Activated CD4-positive, alpha-beta T cell treated with anti-CD3 and anti-CD28 coated beads for 24 hours (primary cell): ENCODE measurements around the gene PIP5K1C.
"Not testable (repeated sequence)": the region's sequence is repeated elsewhere in the genome, so short reads cannot be mapped to it uniquely, and the experiment has no call there.

Source experiments
- DNase-seq, 2 donors: peaks; one replicate each; pipeline ENCODE4 v3.0.0-alpha.2; 2020; ENCODE audit warnings: low read depth in 2 of 2

Gene PIP5K1C

GRCh38 chr19:3590991-3591659 is 109.1 kb downstream of the PIP5K1C start:
- no peak for DNase-seq

GRCh38 chr19:3589949-3590348 is 110.3 kb downstream of the PIP5K1C start:
- no peak for DNase-seq

GRCh38 chr19:3589439-3589838 is 110.8 kb downstream of the PIP5K1C start:
- no peak for DNase-seq

- DNase-seq = no peak
Observed at GRCh38 chr19:3586707-3587346, 113.4 kb downstream of the PIP5K1C start.

GRCh38 chr19:3586127-3586626 is 114.1 kb downstream of the PIP5K1C start:
- DNase-seq = peak in 1 of 2 donors; percentile 30

- no peak for DNase-seq
Observed at GRCh38 chr19:3585301-3586126, 114.8 kb downstream of the PIP5K1C start, which contains the start of gene GIPC3. Gene GIPC3 (plus strand): TSS chr19:3585478. CDS start chr19:3585598, 120 bp downstream.

GRCh38 chr19:3584036-3584802 is 116.0 kb downstream of the PIP5K1C start:
- not testable (repeated sequence) for DNase-seq

GRCh38 chr19:3581792-3582191 is 118.5 kb downstream of the PIP5K1C start:
- not testable (repeated sequence) for DNase-seq
